Uterine smooth muscle cell (primary cell): ENCODE results near the gene STUB1. TPM values are rescaled to one million over a fixed set of nuclear protein-coding genes. Genes with fewer than 3 reads are reported as not detected.

Experiments used
- total RNA-seq: library from RNA; depleted of rRNA; stranded (reverse); fragments of >200 nt; gene quantifications from 2 replicates; pipeline ENCODE4 v1.2.3, GENCODE V29; 2014

Gene STUB1
- 135 and 164 TPM in 2 replicates for total RNA-seq

GRCh38 chr16:679814-680624 lies at the start of gene STUB1:
Gene STUB1, plus strand, starts transcription at chr16:680410. Its CDS starts 116 bp downstream, at chr16:680526.

GRCh38 chr16:630815-631405 lies 49.3 kb upstream of the STUB1 start, which contains the start of gene WFIKKN1:
Gene WFIKKN1, plus strand, starts transcription at chr16:630985. Its CDS starts 269 bp downstream, at chr16:631254.

GRCh38 chr16:636206-637080 lies 43.8 kb upstream of the STUB1 start, which contains the start of gene METTL26:
Gene METTL26, minus strand, starts transcription at chr16:636305. Its CDS starts 15 bp downstream, at chr16:636290.

GRCh38 chr16:641326-642188 lies 38.7 kb upstream of the STUB1 start, which contains the start of gene MCRIP2:
Gene MCRIP2, plus strand, starts transcription at chr16:641828. Its CDS starts 164 bp downstream, at chr16:641992.

GRCh38 chr16:648781-649589 lies 31.2 kb upstream of the STUB1 start, which contains the start of gene WDR90:
Gene WDR90, plus strand, starts transcription at chr16:649365. Its CDS starts 52 bp downstream, at chr16:649417.

GRCh38 chr16:667780-668518 lies 12.3 kb upstream of the STUB1 start, which contains the start of gene RHOT2:
Gene RHOT2, plus strand, starts transcription at chr16:668132. Its CDS starts 68 bp downstream, at chr16:668200.

GRCh38 chr16:674968-675883 lies 5.0 kb upstream of the STUB1 start, which contains the start of gene RHBDL1:
Gene RHBDL1, plus strand, starts transcription at chr16:675671. Its CDS starts 120 bp downstream, at chr16:675791.

GRCh38 chr16:684071-684794 lies 4.0 kb downstream of the STUB1 start, which contains the start of gene JMJD8:
Gene JMJD8, minus strand, starts transcription at chr16:684334. Its CDS starts 15 bp downstream, at chr16:684319.

GRCh38 chr16:705431-706188 lies 25.4 kb downstream of the STUB1 start, which contains the start of gene FBXL16:
Gene FBXL16, minus strand, starts transcription at chr16:705801. Its CDS starts 8,396 bp downstream, at chr16:697405.

GRCh38 chr16:714558-715476 lies 34.6 kb downstream of the STUB1 start, which contains the start of gene METRN:
Gene METRN, plus strand, starts transcription at chr16:715118. Its CDS starts 172 bp downstream, at chr16:715290.

GRCh38 chr16:720990-721764 lies 41.0 kb downstream of the STUB1 start, which contains the start of gene ANTKMT:
Gene ANTKMT, plus strand, starts transcription at chr16:721146. Its CDS starts 129 bp downstream, at chr16:721275.

GRCh38 chr16:726438-727290 lies 46.5 kb downstream of the STUB1 start, which contains the start of the genes CCDC78 and HAGHL:
Gene CCDC78, minus strand, starts transcription at chr16:726443. Its CDS starts 76 bp downstream, at chr16:726367.
Gene HAGHL, plus strand, starts transcription at chr16:727106. Its CDS starts 404 bp downstream, at chr16:727510.

